Islet precursor cell (in vitro differentiated cells): ENCODE measurements around the gene RBM20.
A peak's percentile ranks its signal among the peaks of the same experiment; 100 is the strongest.
"Not testable (repeated sequence)": the region's sequence is repeated elsewhere in the genome, so short reads cannot be mapped to it uniquely, and the experiment has no call there.

Experiments
- DNase-seq: peaks from one replicate; pipeline ENCODE4 v3.0.0-alpha.2; 2018

RBM20 gene

DNA sequence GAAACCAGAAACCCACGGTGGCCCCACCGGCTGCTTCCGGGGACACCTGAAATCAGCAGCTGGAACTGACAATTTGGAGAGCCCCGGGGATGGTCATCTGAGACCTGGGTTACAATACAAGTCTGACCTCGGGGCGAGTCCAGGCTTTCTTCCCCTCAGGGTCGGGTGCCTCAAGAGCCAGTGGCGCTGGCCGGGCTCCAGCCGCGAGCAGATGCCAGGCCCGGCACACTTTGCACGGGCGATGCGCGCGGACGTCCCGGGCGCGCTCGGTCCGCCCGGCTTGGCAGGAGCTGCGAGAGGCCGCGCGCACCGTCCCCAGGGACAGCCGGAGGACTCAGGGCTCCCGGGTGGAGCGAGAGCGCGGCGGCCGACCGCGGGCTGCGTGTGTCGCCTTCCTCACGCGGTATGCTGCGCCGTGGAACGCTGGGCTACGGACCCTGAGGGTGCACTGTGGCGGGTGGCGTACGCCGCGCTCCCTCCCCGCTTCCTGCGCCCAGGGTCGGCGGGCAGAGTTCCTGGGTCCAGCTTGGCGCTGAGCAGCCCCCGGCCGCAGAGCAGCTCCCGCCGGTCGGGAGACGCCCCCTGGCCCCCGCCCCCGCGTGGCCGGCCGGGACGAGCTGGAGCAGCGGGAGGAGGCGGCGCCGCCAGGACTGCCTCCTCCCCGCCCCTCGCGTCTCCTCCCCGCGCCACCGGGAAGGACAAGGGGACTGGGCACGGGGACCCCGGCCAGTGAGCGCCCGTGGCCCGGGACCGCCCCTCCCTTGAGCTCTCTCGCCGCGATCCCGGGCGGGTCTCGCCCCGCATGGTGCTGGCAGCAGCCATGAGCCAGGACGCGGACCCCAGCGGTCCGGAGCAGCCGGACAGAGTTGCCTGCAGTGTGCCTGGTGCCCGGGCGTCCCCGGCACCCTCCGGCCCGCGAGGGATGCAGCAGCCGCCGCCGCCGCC lies at the start of gene RBM20:
TSS of gene RBM20 (plus strand) at position 684 of the 945 bp plus-strand sequence. CDS start at position 803, 119 bp downstream.
- DNase-seq = peak; percentile 79

GRCh38 chr10:110597476-110597875 lies 46.7 kb upstream of the RBM20 start:
- DNase-seq = no peak

- DNase-seq = peak; percentile 64
Measured at GRCh38 chr10:110600487-110601101, 43.5 kb upstream of the RBM20 start.

DNA sequence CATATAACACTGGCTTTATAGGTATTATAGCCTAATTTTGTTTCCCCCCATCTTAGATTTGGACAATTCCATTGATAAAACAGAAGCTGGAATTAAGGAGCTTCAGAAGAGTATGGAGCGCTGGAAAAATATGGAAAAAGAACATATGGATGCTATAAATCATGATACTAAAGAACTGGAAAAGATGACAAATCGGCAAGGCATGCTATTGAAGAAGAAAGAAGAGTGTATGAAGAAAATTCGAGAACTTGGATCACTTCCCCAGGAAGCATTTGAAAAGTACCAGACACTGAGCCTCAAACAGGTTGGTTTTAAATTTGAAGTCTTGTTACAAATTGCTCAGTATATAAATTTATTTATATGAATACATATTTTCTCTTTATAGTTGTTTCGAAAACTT lies 42.6 kb upstream of the RBM20 start:
- no peak for DNase-seq

- DNase-seq = no peak
Measured at GRCh38 chr10:110608087-110608486, 36.0 kb upstream of the RBM20 start.

GRCh38 chr10:110609605-110610004 lies 34.5 kb upstream of the RBM20 start:
- peak; percentile 60 for DNase-seq

DNA sequence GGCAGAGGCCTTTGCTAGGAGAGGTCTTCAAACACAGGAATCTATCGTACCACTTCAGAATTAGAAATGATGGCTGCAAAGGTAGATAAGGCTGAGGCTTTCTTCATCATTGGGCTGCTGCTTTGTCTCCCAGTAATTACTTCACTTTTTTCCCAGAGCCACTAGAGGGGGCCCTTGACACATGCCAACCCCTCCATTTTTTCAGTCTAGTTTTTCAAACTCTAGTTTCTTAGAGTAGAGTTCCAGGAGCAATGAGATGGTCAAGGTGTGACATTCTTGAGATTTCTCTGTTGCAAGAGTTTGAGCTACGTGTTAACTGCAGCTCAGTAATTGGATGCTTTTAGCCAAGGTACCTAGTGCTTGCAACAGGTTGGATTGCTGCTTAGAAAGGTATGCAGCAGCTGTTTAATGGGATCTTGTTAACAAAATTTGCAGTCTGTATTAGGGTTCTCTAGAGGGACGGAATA lies 33.8 kb upstream of the RBM20 start:
- DNase-seq = peak; percentile 85

DNA sequence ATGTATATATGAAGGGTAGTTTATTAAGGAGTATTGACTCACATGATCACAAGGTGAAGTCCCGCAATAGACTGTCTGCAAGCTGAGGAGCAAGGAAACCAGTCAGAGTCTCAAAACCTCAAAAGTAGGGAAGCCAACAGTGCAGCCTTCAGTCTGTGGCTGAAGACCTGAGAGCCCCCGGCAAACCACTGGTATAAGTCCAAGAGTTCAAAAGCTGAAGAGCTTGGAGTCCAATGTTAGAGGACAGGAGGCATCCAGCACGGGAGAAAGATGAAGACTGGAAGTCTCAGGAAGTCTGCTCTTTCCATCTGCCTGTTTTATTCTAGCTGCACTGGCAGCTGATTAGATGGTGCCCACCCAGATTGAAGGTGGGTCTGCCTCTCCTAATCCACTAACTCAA lies 33.4 kb upstream of the RBM20 start:
- DNase-seq = not testable (repeated sequence)

DNA sequence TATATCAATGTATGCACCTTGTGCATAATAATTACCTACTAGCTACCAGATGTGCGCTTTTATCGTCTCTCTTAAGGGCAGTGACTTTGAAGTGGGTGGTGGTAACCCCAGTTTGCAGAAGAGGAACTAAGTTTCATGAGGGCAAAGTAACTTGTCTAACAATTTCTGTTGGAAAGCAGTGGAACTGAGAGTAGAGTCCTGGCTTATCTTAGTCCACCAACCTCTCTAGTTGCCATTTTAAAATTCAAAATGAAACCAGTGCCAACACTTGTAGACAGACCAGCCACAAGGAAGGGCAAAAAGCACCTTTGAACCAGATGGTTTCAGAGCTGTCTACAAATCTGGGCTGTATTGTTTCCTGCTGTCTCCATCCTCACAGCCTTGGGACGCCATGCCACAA lies 32.0 kb upstream of the RBM20 start:
- no peak for DNase-seq

- no peak for DNase-seq
Measured at GRCh38 chr10:110612629-110613028, 31.5 kb upstream of the RBM20 start.

DNA sequence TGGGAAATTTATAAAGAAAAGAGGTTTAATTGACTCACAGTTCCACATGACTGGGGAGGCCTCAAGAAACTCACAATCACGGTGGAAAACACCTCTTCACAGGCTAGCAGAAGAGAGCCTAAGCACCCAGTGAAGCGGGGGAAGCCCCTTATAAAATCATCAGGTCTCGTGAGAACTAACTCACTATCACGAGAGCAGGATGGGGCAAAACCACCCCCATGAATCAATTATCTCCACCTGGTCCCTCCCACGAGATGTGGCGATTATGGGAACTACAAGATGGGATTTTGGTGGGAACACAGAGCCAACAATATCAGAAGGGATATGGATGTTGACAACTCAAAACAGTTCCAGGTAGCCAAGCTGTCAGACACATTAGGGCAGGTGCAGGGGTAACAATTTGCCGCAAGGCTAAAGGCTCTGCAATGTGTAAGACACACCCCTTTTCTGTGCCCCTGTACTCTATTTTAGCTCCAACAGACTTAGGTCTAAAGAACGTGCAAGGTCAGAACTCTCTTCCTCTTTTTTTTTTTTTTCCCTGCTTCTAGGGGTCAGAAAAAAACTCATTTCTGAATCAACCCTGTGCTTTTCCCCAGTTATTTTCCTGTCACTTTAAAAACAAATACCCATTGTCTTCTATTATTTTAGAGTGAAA lies 30.7 kb upstream of the RBM20 start:
- no peak for DNase-seq

GRCh38 chr10:110613996-110614495 lies 30.1 kb upstream of the RBM20 start:
- no peak for DNase-seq

GRCh38 chr10:110615057-110615747 lies 28.9 kb upstream of the RBM20 start:
- DNase-seq = peak; percentile 69

DNA sequence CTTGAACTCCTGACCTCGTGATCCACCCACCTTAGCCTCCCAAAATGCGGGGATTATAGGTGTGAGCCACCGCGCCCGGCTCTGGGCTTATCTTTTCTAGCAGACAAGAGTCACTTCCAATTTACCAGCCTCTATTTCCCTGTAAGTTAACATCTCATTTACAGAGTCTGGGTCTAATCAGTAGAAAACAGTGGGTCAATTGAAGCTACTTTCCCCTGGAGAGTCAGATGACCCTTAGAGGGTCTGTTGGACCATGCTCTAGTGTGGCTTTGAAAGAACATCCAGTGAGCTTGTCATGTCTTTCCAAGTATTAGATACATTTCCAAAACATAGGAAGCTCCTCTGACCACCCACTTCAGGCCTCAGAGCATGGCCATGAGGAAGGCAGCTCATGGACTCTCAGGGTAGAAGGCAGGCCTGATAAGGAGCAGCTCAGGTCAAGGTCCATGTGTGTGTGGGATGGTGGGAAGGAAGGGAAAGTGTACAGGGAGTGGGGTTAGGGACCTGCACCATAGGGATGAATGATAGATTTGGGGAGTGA lies 27.6 kb upstream of the RBM20 start:
- DNase-seq = no peak

DNA sequence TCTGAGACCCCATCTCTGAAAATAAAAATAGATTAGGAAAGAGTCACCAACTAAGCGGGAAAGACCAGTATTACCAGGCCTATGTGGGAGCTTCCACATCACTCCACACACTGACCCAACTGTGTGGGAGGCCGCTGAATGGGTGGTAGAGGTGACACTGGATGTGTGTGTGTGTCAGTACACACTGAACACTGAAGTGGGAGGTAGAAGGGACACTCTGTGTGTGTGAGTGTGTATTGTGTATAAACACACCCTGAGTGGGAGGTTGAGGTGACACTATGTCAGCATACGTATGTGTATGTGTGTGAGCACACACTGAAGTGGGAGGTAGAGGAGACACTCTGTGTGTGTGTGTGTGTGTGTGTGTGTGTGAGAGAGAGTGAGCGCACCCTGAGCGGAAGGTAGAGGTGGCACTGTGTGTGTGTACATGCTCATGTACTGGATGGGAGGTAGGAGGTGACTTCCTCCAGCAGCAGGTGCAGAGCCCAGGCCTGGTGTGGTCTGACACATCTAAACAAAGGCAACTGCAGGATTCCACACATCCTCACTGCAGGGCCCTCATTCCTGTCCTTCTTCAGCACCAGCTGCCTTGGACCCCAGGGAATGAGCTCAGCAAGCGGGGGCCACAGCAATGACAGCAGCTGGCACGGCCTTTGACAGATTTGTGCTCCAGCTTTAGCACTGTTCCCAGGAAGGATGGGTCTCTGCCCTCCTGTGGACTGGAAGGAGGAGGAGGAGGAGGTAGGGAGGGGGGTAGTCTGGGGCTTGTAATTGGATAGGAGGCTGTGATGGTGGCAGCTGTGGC lies 26.5 kb upstream of the RBM20 start:
- DNase-seq = no peak

- DNase-seq = no peak
Measured at GRCh38 chr10:110618230-110618610, 25.9 kb upstream of the RBM20 start.

DNA sequence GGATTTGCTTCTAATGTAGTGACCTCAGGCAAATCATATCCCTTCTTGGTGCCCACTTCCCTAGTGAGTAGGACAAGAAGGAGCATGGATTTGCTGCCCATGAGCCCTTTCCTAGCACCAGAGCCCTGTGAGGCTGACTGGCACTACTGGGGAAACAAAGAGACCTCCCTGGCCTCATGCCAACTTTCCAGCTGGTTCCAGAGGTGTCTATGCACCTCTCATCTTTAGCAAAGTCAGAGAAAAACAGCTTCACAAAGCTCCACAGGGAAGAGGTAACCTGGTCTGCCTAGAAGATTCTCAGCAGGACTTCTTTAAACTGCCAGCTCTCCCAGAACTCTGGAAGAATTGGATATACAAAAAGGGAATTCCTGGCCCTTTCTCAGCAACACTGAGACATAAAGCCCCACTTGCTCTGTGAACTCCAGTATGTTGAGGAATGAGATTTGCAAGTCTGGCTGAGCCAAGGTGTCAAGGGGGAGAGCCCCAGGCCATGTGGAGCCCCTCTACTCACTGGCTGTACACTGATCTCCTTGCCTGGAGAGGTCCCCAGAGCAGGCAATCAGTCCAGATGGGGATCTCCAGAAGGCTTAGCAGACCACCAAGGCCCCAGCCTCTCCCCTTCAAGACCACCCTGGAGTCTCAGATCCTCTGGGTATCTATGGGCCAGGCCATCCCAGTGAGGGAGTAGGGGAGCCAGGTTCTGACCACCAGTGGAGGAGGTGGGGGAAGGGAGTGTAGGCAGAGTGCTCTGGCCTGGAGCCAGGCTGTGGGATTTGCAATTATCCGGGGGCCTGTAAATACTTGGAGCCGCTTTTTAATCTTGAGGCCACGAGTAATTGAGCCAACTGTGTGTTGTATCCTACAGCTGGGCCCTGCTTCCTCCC lies 24.4 kb upstream of the RBM20 start:
- DNase-seq = peak; percentile 60

DNA sequence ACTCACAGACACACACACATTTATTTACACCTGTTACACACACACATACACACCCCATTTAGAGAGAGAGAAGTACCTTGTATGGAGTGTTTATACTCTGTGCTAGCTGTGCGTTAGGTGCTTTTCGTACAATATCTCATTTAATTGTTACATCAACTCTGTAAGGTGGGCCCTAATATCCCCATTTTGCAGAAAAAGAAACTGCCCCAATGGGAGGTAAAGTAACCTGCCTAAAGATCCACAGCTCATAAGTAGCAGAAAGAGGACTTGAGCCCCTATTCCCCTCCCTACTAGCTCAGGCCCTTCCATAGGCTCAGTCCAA lies 23.8 kb upstream of the RBM20 start:
- no peak for DNase-seq

DNA sequence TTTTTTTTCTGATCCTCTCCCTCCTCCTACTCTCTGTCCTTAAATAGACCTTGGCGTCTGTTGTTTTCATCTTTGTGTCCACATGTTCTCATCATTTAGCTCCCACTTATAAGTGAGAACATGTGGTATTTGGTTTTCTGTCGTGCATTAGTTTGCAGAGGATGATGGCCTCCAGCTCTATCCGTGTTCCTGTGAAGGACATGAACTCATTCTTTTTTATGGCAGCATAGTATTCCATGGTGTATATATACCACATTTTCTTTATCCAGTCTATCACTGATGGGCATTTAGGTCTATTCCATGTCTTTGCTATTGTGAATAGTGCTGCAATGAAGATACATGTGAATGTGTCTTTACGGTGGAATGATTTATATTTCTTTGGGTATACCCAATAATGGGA lies 20.8 kb upstream of the RBM20 start:
- not testable (repeated sequence) for DNase-seq

GRCh38 chr10:110625356-110625894 lies 18.7 kb upstream of the RBM20 start:
- no peak for DNase-seq
